HG02798 (cell line): ENCODE results near the gene MAEL.

ENCODE experiments used
- ATAC-seq: cut with Tn5 transposase; IDR thresholded peaks from one replicate; pipeline ENCODE4 v1.9.1; 2021; ENCODE audit warnings: mild to moderate bottlenecking; ENCODE audit not compliant: unreplicated experiment, poor library complexity

The MAEL gene

DNA sequence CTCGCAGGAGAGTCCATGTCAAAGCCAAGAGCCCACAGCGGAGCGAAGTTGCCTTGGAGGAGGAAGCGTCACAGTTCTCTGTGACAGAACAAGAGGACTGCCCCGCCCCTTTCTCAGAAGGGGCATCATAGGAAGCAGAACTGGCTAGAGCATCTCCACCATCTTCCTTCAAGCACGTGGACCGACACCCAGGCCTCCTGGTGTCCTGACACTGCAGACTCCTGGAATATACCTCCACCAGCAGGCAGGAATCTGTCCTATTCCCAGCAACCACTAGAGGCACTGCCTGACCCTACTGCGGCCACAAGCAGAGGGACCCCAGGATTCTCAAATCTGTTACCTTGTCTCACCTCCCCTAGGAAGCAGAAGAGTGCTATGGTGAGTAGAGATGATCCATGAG lies 63.3 kb downstream of the MAEL start:
- ATAC-seq, result no peak

DNA sequence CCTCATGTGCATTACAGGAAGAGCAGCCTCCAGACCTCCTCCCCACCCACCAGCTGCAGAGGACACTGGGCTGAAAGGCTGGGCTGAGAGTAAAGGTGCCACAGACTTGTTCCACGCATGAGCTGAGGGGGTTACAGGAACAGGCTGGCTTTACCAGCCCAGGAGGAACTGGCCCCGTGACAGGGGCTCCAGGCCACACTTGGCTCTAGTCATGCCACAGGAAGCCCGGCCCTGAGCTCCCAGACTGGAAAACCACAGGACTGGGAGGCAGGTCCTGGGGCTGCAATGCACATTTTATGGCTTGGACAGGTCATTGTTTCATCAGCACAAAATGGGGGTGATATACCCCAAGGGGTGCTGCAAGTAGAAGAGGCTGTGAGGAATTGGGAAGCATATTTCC lies 65.5 kb downstream of the MAEL start:
- ATAC-seq, result no peak

DNA sequence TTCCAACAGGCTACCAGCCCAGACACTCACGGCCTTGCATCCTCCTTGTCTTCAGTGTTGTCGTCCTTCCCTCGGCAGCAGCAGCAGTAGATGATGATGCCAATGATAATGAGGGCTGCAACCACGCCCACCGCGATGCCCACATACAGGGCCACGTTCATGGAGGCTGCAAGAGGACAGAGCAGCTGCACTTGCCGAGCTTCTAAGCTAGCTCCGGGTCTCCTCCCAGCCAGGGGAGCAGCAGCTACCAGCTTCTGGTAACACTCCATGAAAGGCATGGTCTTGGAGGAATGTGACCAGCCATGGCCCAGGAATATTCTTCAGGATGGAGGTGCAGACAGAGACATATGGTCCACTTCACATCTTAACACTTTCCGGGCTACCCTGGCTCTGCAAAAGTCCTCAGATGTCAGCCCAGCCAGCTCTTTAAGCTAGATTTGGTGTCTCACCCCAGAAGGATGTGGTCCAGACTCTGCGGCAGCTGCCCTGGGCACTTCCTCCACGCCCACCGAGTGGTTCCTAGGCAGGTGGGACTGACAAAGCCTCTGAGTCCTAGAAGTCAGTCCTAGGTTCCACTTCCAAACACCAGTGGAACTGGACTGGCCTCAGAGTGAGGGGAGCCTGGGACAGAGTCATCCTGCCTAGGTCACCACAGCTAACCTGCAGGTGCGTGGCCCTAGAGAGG lies 66.0 kb downstream of the MAEL start:
- ATAC-seq, result no peak

DNA sequence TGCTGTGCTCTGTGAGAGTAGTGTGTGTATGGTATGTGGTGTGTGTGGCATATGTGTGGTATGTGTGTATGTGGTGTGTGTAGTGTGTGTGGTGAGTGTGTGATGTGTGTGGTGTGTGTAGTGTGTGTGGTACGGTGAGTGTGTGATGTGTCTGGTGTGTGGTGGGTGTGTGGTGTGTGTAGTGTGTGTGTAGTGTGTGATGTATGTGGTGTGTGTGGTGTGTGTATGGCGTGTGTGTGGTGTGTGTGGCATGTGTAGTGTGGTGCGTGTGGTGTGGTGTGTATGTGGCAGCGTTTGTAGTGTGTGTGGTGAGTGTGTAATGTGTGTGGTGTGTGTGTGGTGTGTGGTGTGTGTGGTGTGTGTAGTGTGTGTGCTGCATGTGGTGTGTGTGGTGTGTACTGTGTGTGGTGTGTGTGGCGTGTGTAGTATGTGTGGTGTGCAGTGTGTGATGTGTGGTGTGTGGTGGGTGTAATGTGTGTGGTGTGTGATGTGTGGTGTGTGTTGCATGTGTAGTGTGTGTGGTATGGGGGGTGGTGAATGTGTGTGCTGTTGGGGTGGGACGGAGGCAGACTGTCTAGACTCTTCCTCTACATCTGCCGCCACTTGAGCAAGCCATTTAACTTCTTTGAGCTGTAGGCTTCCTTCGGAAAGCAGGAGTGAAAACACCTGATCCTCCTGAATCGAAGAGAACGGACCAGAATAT lies 67.6 kb downstream of the MAEL start:
- ATAC-seq, result no peak

DNA sequence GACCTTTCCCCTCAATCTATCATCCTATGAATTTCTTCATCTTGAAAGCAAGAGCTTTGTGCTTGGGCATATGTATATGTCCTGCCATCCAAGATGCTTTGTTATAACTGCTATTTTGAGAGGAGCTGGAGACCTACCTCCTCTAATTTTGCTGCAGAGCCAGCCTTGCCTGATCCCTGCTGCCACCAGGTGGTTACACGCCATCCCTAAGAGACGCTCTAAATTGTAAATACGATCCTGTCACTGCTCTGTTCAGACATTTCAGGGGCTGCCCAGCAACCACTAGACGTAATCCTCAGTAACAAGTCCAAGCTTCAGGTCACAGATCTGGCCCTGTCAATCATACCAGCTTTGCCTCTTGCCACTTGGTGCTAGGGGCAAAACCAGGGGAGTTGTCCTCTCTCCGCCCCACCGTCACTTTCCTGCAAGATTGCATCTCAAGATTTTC lies 68.2 kb downstream of the MAEL start:
- peak; percentile 47 for ATAC-seq

DNA sequence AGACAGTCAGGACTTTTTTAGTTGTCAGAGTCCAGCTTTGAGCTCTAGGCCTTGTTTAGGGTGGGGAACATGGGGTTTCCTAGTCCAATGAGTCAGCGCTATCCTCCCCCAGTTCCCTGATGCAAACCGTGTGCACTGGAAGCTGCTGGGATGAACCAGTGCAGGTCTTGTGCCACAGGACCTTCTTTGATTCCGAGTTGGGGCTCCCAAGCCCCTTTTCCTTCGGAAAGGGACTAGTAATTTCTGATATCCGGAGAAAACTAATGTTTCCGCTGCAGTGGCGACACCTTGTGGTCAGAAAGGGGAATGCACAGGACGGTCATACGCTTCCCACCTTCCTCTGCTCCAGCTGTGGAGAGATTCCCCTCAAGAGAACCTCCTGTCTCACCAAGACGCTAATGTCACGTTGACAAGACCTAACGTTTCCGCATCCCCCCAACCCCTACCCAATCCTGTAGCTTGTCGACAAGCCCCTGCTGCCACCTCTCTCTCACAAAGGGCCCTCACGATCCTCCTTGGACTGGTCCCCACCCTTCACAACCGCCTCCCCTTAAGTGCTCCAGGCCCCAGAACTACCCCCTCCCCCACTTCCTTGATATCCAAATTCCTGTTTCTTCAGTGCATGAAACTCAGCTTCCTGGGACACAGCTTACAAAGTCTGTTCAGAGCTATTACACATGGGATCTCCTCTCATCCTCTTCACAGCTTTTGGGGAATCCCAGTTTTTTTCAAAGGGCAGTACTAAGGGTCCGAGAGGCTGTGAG lies 70.1 kb downstream of the MAEL start:
- ATAC-seq, result peak; percentile 45

DNA sequence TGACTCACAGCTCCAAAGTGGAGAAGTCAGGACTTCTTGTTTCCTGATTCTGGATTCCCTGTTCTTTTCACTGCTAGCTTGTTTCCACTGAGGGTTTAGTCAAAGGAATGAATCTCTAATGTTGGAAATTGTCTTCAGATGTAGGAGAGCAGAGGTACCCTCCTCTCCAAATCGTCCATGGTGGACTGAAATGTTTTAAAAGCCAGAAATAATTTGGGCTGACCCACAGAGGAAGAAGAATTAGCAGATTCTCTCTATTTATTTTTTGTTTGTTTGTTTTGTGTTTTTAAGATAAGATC lies 70.7 kb downstream of the MAEL start:
- ATAC-seq, result no peak

DNA sequence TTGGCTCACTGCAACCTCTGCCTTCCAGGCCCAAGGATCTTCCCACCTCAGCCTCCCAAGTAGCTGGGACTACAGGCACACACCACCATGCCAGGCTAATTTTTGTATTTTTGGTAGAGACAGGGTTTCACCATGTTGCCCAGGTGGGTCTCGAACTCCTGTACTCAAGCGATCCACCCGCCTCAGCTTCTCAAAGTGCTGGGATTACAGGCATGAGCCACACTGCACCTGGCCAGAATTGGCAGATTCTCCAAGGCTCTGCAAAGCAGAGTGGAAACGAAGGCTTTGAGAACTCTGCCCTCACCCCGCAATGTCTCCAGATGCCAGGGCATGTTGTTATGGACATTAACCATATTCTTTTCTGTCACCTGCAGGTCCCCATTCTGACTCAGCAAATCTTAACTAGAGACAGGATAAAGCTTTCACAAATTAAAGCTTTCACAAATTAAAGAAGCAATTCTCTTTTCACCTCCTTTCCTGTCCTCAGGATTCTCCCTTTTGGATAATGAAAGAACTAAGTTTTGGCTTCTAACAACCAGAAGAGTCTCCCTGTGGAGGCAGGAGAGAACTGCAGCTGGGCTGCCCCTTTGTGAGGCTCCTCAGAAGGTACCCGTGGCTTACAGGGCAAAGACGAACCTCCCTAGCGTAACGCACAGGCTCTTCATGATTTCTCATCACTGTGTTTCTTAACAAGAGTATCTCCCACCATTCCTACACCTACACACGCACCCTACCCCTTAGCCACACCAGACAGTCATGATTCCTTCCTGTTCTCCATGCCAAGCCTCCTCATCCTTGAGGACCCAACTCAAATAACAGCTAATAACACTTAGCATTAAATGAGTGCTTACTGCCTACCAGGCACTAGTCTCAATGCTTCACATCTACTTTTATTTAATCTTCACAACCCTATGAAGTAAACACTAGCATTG lies 71.3 kb downstream of the MAEL start:
- no peak for ATAC-seq

DNA sequence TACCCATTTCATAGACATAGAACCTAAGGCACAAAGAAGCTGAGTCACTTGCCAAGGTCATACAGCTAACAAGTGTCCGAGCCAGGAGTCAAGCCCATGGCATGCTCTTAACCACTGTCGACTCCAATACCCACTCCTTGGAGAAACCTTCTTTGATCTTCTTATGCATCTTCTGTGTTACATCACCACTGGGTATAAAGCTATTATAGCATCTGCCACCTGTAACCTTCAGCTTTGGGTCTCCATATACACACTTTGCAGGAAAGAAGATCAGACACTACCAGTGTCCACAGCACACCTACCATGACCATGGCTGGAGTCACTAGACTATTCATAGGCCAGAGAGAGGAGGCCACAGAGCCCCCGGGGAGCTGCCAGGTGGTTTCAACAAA lies 72.0 kb downstream of the MAEL start:
- ATAC-seq, result no peak

DNA sequence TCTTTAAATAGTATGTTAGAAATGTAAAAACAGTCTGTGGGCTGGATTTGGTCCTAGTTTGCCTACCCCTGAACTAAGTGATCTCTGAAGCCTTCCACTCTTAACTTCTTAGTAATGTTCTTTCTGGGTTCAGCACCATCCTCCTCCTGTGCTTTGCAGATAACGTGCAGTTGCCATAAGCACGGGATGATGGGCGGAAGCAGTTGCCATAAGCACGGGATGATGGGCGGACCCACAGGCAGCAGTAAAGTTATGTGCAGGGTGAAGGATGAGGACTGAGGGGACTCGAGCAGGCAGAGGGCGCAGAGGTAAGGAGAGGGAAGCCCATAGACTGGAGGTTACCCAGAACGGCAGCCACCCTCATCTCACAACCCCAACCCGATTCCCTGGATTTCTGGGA lies 75.5 kb downstream of the MAEL start:
- ATAC-seq, result no peak

DNA sequence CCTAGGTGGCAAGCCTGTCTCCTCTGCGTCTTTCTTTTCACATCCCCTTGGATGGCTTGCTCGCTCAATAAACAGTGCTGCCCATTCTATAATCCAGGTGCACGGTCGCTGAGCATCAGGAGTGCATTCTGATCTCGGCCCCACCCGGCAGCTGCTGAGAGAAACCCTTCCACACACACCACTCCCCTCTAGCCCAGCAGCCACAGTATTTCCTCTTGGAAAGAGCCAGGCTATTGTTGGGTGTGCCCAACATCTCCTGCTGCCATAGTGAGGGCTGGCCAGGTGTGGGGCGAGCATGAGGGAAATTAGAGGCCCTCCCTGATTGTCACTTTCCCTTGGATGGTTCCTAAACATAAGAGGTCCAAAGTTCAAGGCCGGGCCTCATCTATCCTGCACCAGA lies 76.4 kb downstream of the MAEL start:
- ATAC-seq, result no peak

DNA sequence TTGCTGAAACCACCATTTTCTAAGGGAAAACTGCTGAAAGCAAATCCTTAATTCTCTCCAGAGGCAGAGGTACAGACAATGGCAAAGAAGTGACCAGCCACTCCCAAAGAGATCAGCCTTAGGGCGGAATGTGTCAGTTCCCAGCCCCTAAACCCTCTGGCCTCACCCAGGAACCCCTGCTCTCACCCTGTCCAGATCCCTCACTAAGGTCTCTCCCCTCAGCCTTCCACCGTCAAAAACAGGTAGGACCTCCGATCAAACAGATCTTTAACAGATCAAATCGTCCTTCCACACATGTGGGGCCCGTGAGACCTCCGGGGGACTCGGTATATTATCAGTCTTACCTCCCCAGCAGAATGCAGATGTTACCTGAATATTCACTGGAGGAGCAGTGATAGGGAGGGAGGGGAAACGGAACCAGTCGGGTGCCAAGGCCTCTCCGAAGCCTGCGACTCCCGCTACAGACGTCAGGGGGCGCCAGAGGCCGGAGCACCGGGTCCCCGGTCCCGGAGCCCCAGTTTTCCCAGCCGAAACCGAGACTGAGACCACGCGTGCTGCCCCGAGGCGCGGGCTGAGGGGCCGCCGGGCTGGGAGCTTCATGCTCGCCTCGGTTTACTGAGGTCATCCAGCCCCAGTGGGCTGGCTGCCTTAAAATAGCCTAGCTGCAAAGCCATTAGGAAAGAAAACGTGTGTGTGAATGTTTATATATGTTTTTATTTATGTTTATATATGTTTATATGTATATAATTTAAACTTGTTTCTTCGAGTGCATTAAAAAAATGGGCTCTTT lies 77.4 kb downstream of the MAEL start:
- ATAC-seq, result peak; percentile 89

DNA sequence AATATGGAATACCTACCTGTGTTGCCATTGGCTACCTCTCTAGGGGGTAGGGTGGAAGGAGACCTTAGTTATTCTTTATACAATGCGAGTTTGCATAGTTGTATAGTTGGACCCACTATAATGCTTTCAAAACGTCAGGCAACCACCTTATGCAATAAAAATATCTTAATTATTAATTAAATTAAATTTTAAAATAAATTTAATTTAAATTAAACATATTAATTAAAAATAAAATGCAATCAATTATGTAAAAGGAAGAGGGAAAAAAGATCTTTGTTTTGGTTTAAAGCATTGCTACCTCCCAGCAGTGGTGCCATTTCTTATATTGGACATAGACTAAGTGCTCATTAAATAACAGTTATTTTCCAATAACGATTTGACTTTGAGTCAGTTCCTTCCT lies 78.8 kb downstream of the MAEL start:
- no peak for ATAC-seq

DNA sequence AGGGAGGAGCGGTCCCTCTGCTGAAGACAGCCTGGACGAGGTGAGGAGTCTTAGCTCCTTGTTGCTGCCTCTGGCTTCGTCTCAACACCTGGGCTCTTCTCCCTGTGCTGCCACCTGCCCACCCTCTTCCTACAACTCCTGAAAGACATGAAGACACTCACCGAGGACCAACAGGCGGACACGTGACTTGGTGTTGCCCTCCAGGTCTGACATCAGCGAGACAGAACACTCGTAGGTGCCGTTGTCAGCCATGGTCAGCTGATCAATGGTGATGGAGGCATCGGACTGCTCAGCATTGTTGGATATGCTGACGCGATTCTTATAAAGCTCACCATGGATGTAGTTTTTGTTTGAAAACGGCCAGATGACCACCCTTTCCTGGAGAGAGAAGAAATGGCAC lies 79.7 kb downstream of the MAEL start:
- ATAC-seq, result no peak

DNA sequence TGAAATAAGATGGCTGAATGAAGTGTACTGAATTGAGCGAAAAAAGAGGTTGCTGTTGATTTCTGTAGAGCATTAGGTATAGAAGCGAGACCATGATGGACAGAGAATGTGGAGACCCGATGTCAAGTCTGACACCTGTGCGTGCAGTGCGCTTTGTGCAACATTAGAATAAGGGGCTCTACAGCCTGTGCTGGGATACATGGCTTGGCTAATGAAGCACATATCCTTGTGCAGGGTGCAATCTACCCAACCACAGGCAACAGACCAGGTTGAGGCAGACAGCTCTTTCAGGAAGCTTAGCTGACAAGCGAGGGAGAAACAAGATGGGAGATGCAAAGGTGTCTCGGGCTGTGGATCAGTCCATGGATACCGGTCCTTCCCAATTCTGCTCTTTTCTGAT lies 82.2 kb downstream of the MAEL start:
- ATAC-seq, result no peak
